SK-MEL-5 (cell line): ENCODE results near the gene PAFAH2. TPM values are rescaled to one million over a fixed set of nuclear protein-coding genes. Genes with fewer than 3 reads are reported as not detected.
"Not testable (repeated sequence)": the region's sequence is repeated elsewhere in the genome, so short reads cannot be mapped to it uniquely, and the experiment has no call there.

ENCODE experiments used
- DNase-seq: peaks from one replicate; pipeline ENCODE4 v3.0.0-alpha.2; 2016; ENCODE audit warnings: low read depth, low spot score
- in situ Hi-C: cut with HindIII; loops from 2 replicates; pipeline ENCODE4 v1.10.0; 2016; ENCODE audit warnings: low sequenced_read_pairs, high pct_unique_total_duplicates, low pct_unique_long_range_greater_than_20kb
- total RNA-seq: library from RNA; depleted of rRNA; stranded (reverse); fragments of >200 nt; shearing (Covaris generic); gene quantifications from 2 replicates; pipeline ENCODE4 v1.2.3, GENCODE V29; 2014

Gene PAFAH2
- total RNA-seq, 1 experiment from 2014 or later, result 10.9 TPM

GRCh38 chr1:25994402-25995150, 3.3 kb downstream of the PAFAH2 start:
- no peak for DNase-seq
- in situ Hi-C loops, result no loop called here

DNA sequence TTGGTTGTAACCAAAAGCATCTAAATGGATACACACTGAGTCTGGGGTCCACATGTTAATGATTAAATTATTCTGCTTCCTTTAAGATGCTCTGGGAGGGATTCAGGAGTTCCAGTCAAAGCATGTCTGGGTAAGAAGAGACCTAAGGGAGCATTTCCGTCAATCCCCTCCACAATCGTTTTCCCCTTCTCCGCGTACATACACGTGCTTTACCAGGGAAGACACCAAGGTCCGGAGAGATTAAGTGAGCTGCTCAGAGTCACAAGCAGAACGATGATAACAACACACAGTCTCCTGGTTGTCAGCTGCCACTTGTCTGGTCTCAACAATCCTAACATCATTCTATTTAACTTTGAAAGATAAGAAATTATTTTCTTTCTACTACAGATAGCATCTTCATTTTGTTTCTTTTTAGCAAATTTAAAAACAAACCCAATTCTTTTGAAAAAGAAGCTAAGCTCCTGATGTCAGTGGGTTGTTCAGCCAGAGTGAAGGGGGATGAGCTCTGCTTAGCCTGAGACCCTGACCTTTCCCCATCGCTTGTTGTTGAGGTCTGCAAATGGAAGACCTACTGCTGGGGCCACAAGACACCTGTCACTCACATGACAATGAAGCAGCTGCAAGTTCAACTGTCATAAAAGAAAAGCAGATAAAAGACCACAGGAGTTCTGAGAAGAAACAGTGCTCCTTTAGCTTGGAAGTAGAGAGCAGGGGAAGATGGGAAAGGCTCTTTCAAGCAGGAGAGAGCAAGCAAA, 4.5 kb downstream of the PAFAH2 start:
- DNase-seq, result no peak
- in situ Hi-C loops, result no loop called here

DNA sequence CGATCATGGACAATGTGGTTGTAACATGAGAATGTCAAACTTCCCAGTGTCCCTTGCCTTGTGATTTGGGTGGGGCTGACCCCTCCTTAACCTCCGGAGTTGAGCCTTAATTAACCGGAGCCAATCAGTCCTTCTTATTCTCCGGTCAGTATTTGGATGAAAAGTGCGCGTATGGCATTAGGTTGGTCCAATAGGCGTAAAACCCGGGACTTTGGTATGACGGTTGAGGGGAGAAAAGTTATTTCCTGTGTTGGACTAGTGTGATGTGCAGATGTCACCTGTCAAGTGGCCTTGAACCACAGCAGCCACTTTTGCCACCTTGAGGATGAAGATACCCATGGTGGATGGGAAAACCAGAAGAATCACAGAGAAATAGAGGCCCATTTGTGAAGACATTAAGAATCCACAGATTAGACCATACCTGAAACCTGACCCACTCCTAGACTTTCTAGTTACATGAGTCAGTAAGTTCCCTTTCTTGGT, 5.1 kb downstream of the PAFAH2 start:
- in situ Hi-C loops, result no loop called here
- no peak for DNase-seq

GRCh38 chr1:25991937-25992688, 5.8 kb downstream of the PAFAH2 start:
- no peak for DNase-seq
- in situ Hi-C loops, result no loop called here

DNA sequence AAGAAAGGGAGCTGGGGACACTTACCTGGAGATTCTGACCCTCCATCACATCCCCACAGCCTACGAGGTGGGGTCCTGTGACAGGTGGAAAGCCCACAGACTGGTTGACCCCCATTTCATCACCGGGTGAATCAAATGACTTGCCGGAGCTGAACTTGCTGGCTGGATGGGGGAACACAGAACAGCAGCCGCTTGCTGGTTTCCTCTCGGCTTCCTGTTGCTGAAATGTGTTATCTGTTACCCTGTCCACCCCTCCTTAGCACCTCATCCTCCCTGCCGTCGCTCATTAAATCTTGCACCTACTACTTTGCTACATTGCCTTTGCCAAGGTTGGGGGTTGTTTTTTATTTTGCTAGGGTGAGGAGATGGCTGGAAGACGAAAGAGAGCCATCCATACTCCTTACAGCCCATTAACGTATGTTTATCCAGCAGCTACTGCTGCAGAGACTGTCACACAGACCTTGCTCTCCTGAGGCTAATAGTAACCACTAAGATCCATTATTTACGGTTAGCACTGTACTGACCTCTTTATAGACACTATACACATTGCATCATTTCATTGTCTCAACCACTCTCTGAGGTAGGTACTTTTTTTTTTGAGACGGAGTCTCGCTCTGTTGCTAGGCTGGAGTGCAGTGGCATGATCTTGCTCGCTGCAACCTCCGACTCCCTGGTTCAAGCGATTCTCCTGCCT, 7.0 kb downstream of the PAFAH2 start:
- in situ Hi-C loops, result no loop called here
- DNase-seq, result no peak

DNA sequence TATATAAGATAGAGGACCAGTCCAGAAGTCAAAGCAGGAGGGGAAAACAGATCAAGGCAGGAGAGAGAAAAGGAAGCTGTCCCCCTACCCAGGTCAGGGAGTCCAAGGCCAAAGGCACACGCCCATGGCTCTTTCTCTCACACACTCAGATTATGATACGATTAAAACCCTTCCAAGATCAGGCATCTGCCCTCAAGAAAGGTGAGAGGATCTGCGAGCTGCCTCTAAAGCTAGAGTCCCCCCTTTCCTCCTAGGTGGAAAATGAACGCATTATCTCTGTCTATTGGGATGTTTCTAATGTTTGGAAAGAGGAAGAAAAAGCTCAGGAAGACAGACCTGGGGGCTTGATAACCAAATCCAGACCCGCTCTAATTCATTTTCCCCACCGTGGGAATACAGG, 7.6 kb downstream of the PAFAH2 start:
- DNase-seq, result no peak
- in situ Hi-C loops, result no loop called here

DNA sequence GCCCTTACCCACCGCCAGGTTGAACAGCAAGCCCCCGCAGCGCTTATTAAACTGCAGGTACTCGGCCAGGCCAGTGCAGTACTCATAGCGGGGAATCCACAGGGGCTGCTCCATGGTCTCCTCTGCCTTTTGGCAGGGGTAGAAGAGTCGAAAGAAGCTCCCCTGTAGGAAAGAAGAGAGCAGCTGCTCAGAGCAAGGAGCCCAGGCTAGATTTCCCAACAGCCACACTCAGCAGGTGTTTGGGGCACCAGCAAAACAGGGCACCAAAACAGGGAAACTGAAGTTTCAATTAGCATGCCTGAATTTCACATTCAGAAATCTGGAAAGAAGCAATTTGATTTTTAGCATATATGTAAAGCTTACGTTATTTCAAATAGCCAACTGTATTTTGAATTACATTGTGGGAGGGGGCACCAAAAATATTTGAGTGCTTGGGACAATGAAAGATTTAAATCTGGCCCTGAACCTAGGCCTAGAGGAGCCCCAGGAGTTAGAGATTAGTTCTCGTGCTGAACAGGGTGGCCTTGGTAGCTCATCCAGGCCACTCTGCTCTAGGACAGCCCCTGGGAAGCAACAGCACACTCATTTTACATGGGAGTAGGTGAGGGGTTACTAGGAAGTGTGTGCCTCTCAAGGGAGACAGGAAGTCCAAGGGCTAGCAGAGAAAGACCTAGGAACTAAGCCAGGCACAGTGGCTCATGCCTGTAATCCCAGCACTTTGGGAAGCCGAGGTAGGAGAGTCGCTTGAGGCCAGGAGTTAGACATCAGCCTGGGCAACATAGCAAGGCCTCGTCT, 8.2 kb downstream of the PAFAH2 start:
- no peak for DNase-seq
- in situ Hi-C loops, result no loop called here

GRCh38 chr1:25987951-25988350, 9.9 kb downstream of the PAFAH2 start:
- in situ Hi-C loops, result no loop called here
- no peak for DNase-seq

GRCh38 chr1:25986773-25987172, 11.1 kb downstream of the PAFAH2 start:
- in situ Hi-C loops, DNase-seq: not testable (repeated sequence)

DNA sequence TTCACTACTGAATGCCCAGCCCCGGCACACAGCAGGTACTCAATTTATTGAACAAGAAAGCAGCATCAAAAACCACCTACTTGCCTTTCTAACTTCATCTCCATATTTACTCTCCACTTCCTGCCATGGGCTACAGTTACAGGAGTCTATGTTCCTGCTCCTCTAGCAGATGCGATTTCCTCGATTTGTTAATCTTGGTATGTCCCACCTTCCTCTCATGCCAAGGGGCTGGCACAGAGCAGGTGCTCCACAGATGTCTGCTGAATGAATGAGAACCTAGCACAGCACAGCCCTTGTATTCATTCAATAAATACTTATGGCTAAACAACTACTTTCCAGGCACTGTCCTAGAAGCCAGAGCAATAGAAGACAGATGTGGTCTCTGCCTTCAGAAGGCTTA, 12.2 kb downstream of the PAFAH2 start:
- in situ Hi-C loops, result no loop called here
- no peak for DNase-seq

GRCh38 chr1:25985171-25985570, 12.7 kb downstream of the PAFAH2 start:
- DNase-seq, result no peak
- in situ Hi-C loops, result no loop called here

- in situ Hi-C loops, result no loop called here
- DNase-seq, result no peak
Observed at GRCh38 chr1:25979210-25979609, 18.7 kb downstream of the PAFAH2 start.

DNA sequence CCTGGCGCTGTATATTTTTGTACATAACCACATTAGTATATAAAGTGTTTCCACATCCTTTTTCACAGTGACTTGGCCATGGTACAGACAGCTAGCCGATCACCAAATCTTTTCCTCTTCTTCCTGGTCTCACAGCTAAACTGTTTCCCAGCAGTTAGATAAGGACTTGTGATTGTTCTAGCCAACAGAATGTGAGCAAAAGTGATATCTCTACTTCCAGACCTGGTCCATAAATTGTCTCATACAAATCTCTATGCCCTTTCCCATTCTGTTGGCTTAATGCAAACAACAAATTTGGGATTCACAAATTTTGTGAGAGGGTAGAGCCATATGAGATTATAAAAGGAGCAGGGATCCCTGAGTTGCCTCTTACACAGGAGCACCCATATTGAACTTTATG, 19.5 kb downstream of the PAFAH2 start:
- in situ Hi-C loops, result no loop called here

DNA sequence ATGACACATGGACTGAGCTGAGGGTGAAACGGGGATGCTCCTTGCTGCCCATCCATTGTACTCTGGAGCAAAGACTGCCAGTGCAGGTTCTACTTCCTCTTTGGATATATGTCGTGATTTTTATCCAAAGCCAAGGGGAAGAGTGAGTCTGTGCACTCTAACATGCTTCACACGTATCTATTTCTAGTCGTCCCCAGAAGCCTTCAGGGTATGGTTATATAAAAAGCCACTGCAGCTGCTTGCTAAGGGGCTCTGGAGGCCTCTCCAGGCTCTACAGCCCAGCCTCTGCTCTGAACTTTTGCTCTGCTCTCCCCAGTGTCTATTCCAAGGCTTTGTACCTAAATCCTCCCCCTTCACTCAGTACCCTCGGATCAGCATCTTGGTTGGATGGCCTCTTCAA, 20.1 kb downstream of the PAFAH2 start:
- DNase-seq, result no peak
- in situ Hi-C loops, result no loop called here

More for the DNA sequence above, 19.5 kb downstream of the PAFAH2 start:
- no peak for DNase-seq

- in situ Hi-C loops, result no loop called here
- DNase-seq, result no peak
Observed at GRCh38 chr1:25973610-25974321, 24.1 kb downstream of the PAFAH2 start.

GRCh38 chr1:25971811-25972180, 26.1 kb downstream of the PAFAH2 start:
- DNase-seq, result no peak
- in situ Hi-C loops, result no loop called here
